HEK293 (cell line): ENCODE results near the gene SRMS.
A peak's percentile ranks its signal among the peaks of the same experiment; 100 is the strongest.

Experiments used
- CTCF ChIA-PET: fragments of 350-600 bp; formaldehyde crosslinking; extraction: SDS; loops from one replicate; lab custom pipeline; 2021; ENCODE audit warnings: antibody characterized with exemption; lab: Yijun Ruan, JAX
- POLR2A ChIA-PET: fragments of 300-600 bp; formaldehyde crosslinking; extraction: SDS; loops from one replicate; lab custom pipeline; 2020; ENCODE audit warnings: antibody characterized with exemption, inconsistent platforms; lab: Yijun Ruan, JAX
- H3K27ac ChIP-seq: fragments of 200-500 bp; sonication (Bioruptor generic); 2 replicates; pipeline ENCODE4 v1.5.1; 2014; ENCODE audit warnings: low read depth, low read length, control low read depth, inconsistent platforms; ENCODE audit errors: extremely low read depth
- H3K36me3 ChIP-seq, 2 experiments: fragments of 200-500 bp in 1 of 2; sonication (Bioruptor generic) in 1 of 2; 1 replicate in 1 of 2; 2 replicates in 1 of 2; pipeline ENCODE4 v1.5.1; 2014 to 2017; ENCODE audit warnings: inconsistent platforms in 2 of 2, low read length in 2 of 2; ENCODE audit not compliant: control insufficient read depth in 2 of 2, insufficient read depth in 1 of 2
- H3K4me1 ChIP-seq: fragments of 200-500 bp; sonication (Bioruptor generic); 2 replicates; pipeline ENCODE4 v1.5.1; 2014; ENCODE audit warnings: mild to moderate bottlenecking, low read length, inconsistent platforms; ENCODE audit not compliant: control insufficient read depth, insufficient read depth
- H3K4me3 ChIP-seq: 2 replicates; pipeline ENCODE4 v1.5.1; 2011; ENCODE audit warnings: low read depth, mild to moderate bottlenecking, control low read depth, low read length, moderate library complexity
- H3K9me3 ChIP-seq: fragments of 200-500 bp; sonication (Bioruptor generic); 2 replicates; pipeline ENCODE4 v1.5.1; 2014; ENCODE audit warnings: low read depth, low read length, inconsistent platforms; ENCODE audit not compliant: control insufficient read depth, insufficient read depth
- PRDM6 ChIP-seq: fragments of 450-650 bp; formaldehyde crosslinking; IDR thresholded peaks from 2 replicates; pipeline ENCODE4 v1.5.1; 2017; ENCODE audit warnings: missing biosample characterization, missing genetic modification characterization
- TCF7L2 ChIP-seq: IDR thresholded peaks from 2 replicates; pipeline ENCODE4 v1.6.1; 2011; ENCODE audit warnings: low read depth, mild to moderate bottlenecking, inconsistent platforms, low read length, moderate library complexity, borderline replicate concordance
- ZBTB11 ChIP-seq: fragments of 450-650 bp; formaldehyde crosslinking; conservative IDR thresholded peaks from 2 replicates; pipeline ENCODE4 v1.5.1; 2016; ENCODE audit warnings: low read depth, missing biosample characterization, missing genetic modification characterization
- ZNF133 ChIP-seq: fragments of 450-650 bp; formaldehyde crosslinking; IDR thresholded peaks from 2 replicates; pipeline ENCODE4 v1.5.1; 2016; ENCODE audit warnings: missing biosample characterization, missing genetic modification characterization
- ZNF548 ChIP-seq: fragments of 450-650 bp; formaldehyde crosslinking; IDR thresholded peaks from 2 replicates; pipeline ENCODE4 v1.5.1; 2016; ENCODE audit warnings: missing biosample characterization, missing genetic modification characterization
- ZNF626 ChIP-seq: fragments of 450-650 bp; sonication (Bioruptor Pico); formaldehyde crosslinking; IDR thresholded peaks from 2 replicates; pipeline ENCODE4 v1.5.1; 2018; ENCODE audit warnings: missing biosample characterization, missing genetic modification characterization, inconsistent platforms
- ZNF654 ChIP-seq: fragments of 450-650 bp; formaldehyde crosslinking; IDR thresholded peaks from 2 replicates; pipeline ENCODE4 v1.5.1; 2016; ENCODE audit warnings: low read depth, missing biosample characterization, missing genetic modification characterization
- ZNF791 ChIP-seq: fragments of 450-650 bp; formaldehyde crosslinking; IDR thresholded peaks from 2 replicates; pipeline ENCODE4 v1.5.1; 2016; ENCODE audit warnings: missing biosample characterization, missing genetic modification characterization
- ZSCAN16 ChIP-seq: fragments of 450-650 bp; formaldehyde crosslinking; IDR thresholded peaks from 2 replicates; pipeline ENCODE4 v1.5.1; 2016; ENCODE audit warnings: missing biosample characterization, missing genetic modification characterization
- TF ChIP-seq, protein P1 (sequence below): fragments of 450-650 bp; formaldehyde crosslinking; IDR thresholded peaks from 2 replicates; pipeline ENCODE4 v1.5.1; 2016; ENCODE audit warnings: missing biosample characterization, missing genetic modification characterization
- TF ChIP-seq, protein P2 (sequence below): fragments of 450-650 bp; formaldehyde crosslinking; IDR thresholded peaks from 2 replicates; pipeline ENCODE4 v1.5.1; 2016; ENCODE audit warnings: missing biosample characterization, missing genetic modification characterization
- TF ChIP-seq, protein P3 (sequence below): fragments of 450-650 bp; formaldehyde crosslinking; optimal IDR thresholded peaks from 2 replicates; pipeline ENCODE3; 2016; ENCODE audit warnings: missing biosample characterization, mild to moderate bottlenecking, missing genetic modification characterization

Gene SRMS

GRCh38 chr20:63542031-63542559, 5.5 kb downstream of the SRMS start (continued):
- no peak for TF ChIP-seq PRDM6
- TF ChIP-seq ZSCAN16 = no peak

GRCh38 chr20:63541371-63541770, 6.2 kb downstream of the SRMS start:
- no peak overlapping the region for H3K27ac ChIP-seq
- no peaks in the 10 kb centered on the region for H3K9me3 ChIP-seq
- ChIA-PET CTCF (no interaction called here), POLR2A (no interaction called here)
- no peaks in the 10 kb centered on the region for H3K4me1 ChIP-seq
- no peaks in the 10 kb centered on the region for H3K36me3 ChIP-seq
- TF ChIP-seq TCF7L2 = no peak
- TF ChIP-seq, protein P1, sequence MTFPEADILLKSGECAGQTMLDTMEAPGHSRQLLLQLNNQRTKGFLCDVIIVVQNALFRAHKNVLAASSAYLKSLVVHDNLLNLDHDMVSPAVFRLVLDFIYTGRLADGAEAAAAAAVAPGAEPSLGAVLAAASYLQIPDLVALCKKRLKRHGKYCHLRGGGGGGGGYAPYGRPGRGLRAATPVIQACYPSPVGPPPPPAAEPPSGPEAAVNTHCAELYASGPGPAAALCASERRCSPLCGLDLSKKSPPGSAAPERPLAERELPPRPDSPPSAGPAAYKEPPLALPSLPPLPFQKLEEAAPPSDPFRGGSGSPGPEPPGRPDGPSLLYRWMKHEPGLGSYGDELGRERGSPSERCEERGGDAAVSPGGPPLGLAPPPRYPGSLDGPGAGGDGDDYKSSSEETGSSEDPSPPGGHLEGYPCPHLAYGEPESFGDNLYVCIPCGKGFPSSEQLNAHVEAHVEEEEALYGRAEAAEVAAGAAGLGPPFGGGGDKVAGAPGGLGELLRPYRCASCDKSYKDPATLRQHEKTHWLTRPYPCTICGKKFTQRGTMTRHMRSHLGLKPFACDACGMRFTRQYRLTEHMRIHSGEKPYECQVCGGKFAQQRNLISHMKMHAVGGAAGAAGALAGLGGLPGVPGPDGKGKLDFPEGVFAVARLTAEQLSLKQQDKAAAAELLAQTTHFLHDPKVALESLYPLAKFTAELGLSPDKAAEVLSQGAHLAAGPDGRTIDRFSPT (tag by site-specific recombination) = no peak
- no peak for TF ChIP-seq ZNF654
- TF ChIP-seq, protein P2, sequence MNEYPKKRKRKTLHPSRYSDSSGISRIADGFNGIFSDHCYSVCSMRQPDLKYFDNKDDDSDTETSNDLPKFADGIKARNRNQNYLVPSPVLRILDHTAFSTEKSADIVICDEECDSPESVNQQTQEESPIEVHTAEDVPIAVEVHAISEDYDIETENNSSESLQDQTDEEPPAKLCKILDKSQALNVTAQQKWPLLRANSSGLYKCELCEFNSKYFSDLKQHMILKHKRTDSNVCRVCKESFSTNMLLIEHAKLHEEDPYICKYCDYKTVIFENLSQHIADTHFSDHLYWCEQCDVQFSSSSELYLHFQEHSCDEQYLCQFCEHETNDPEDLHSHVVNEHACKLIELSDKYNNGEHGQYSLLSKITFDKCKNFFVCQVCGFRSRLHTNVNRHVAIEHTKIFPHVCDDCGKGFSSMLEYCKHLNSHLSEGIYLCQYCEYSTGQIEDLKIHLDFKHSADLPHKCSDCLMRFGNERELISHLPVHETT (tag by site-specific recombination) = no peak
- TF ChIP-seq ZNF791 = no peak
- no peak for TF ChIP-seq ZNF626 (tag by site-specific recombination)
- no peak for TF ChIP-seq ZNF548
- no peak for TF ChIP-seq ZBTB11 (tag by site-specific recombination)
- no peak overlapping the region for H3K4me3 ChIP-seq

- ChIA-PET POLR2A (no interaction called here), CTCF (interaction anchor here (1.1 kb wide), 1 partner anchor 543 kb away, joined by 3 read pairs; the partner anchor contains the start of gene LKAAEAR1)
- H3K27ac ChIP-seq = no peak overlapping the region
- H3K4me1 ChIP-seq = no peaks in the 10 kb centered on the region
- H3K36me3 ChIP-seq = no peaks in the 10 kb centered on the region
- no peaks in the 10 kb centered on the region for H3K9me3 ChIP-seq
- TF ChIP-seq, protein P3, sequence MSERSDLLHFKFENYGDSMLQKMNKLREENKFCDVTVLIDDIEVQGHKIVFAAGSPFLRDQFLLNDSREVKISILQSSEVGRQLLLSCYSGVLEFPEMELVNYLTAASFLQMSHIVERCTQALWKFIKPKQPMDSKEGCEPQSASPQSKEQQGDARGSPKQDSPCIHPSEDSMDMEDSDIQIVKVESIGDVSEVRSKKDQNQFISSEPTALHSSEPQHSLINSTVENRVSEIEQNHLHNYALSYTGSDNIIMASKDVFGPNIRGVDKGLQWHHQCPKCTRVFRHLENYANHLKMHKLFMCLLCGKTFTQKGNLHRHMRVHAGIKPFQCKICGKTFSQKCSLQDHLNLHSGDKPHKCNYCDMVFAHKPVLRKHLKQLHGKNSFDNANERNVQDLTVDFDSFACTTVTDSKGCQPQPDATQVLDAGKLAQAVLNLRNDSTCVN (tag by site-specific recombination) = peak; percentile 10
- TF ChIP-seq ZNF133 (tag by site-specific recombination) = no peak
- H3K4me3 ChIP-seq = no peak overlapping the region
Measured at GRCh38 chr20:63540417-63541186, 6.9 kb downstream of the SRMS start.
